NB4 (cell line): ENCODE measurements around the gene TMEM178A.
"Not testable (repeated sequence)": the region's sequence is repeated elsewhere in the genome, so short reads cannot be mapped to it uniquely, and the experiment has no call there.

Source experiments
- POLR2A ChIP-seq: IDR thresholded peaks from 2 replicates; pipeline ENCODE4 v1.6.1; 2011; ENCODE audit warnings: mild to moderate bottlenecking; ENCODE audit not compliant: insufficient read length; ENCODE audit errors: extremely low read depth
- TF ChIP-seq, protein P1 (sequence below): IDR thresholded peaks from 2 replicates; pipeline ENCODE4 v1.6.1; 2011; ENCODE audit warnings: low read depth, low read length
- TF ChIP-seq, protein P2 (sequence below): IDR thresholded peaks from one replicate; pipeline ENCODE4 v1.5.1; 2012; ENCODE audit warnings: low read depth, low read length

DNA sequence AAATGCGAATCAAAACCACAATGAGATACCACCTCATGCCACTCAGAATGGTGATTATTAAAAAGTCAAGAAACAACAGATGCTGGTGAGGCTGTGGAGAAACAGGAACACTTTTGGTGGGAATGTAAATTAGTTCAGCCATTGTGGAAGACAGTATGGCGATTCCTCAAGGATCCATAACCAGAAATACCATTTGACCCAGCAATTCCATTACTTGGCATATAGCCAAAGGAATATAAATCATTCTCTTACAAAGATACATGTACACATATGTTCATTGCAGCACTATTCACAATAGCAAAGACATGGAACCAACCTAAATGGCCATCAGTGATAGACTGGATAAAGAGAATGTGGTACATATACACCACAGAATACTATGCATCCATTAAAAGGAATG, 9.5 kb upstream of the TMEM178A start:
- TF ChIP-seq, protein P1, sequence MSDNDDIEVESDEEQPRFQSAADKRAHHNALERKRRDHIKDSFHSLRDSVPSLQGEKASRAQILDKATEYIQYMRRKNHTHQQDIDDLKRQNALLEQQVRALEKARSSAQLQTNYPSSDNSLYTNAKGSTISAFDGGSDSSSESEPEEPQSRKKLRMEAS, result not testable (repeated sequence)
- not testable (repeated sequence) for TF ChIP-seq POLR2A
- TF ChIP-seq, protein P2, sequence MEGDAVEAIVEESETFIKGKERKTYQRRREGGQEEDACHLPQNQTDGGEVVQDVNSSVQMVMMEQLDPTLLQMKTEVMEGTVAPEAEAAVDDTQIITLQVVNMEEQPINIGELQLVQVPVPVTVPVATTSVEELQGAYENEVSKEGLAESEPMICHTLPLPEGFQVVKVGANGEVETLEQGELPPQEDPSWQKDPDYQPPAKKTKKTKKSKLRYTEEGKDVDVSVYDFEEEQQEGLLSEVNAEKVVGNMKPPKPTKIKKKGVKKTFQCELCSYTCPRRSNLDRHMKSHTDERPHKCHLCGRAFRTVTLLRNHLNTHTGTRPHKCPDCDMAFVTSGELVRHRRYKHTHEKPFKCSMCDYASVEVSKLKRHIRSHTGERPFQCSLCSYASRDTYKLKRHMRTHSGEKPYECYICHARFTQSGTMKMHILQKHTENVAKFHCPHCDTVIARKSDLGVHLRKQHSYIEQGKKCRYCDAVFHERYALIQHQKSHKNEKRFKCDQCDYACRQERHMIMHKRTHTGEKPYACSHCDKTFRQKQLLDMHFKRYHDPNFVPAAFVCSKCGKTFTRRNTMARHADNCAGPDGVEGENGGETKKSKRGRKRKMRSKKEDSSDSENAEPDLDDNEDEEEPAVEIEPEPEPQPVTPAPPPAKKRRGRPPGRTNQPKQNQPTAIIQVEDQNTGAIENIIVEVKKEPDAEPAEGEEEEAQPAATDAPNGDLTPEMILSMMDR, result not testable (repeated sequence)
